Fibroblast of pulmonary artery (primary cell): ENCODE measurements around the gene OSBPL5.
A peak's percentile ranks its signal among the peaks of the same experiment; 100 is the strongest.

Source experiments
- DNase-seq: peaks from one replicate; pipeline ENCODE4 v3.0.0-alpha.2; 2010; ENCODE audit warnings: low read depth
- H3K4me3 ChIP-seq: replicated peaks from 2 replicates; pipeline ENCODE4 v1.5.1; 2011; ENCODE audit warnings: low read depth, mild to moderate bottlenecking, control low read depth, low read length, moderate library complexity
- CTCF ChIP-seq: IDR thresholded peaks from 2 replicates; pipeline ENCODE4 v1.5.1; 2011; ENCODE audit warnings: mild to moderate bottlenecking, control low read depth, low read length, inconsistent platforms; ENCODE audit errors: missing control alignments

The OSBPL5 gene

GRCh38 chr11:3166268-3167142 is 1.4 kb upstream of the OSBPL5 start:
- no peak for DNase-seq
- no peak overlapping the region for H3K4me3 ChIP-seq
- TF ChIP-seq CTCF: no peak

DNA sequence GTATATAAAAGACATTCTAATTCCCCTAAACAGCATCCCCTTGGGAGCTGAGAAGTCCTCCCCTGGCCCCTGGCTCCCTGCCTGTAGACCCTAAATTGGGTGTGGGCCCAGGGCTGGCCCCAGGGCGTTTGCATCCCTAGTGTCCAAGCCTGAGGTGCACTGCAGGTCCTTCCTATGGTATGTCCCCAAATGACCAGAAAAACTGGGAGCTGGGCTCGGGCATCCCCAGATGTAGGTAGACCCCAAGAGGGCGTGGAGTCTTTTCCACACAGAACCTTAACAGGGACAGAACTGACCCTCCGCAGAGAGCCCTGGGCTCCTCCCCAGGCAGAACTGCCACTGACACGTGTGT is 782 bp upstream of the OSBPL5 start:
- TF ChIP-seq CTCF: no peak
- no peak for DNase-seq
- H3K4me3 ChIP-seq: no peak overlapping the region

GRCh38 chr11:3164552-3165151 is 458 bp downstream of the OSBPL5 start:
- DNase-seq: no peak
- H3K4me3 ChIP-seq: peak overlapping the region; percentile 84
- no peak for TF ChIP-seq CTCF

DNA sequence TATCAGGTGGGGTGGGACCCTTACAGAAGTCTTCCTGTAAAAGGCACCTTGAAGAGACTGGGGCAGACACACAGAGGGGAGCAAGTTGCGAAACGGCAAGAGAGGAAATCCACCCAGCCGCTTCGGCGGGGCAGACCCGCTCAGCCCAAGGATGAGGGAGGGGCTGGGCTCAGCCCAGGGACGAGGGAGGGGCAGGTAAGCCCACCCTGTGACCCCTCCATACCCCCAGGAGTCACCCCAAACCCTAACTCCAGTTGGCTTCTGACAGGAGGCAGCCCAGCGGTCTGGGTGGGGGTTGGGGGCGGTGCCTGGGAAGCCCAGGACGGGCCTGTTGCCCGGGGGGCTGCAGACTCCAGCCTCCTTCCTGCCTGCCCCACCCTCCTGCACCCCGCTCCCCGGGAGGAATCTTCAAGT is 965 bp downstream of the OSBPL5 start:
- no peak for TF ChIP-seq CTCF
- H3K4me3 ChIP-seq: peak overlapping the region; percentile 84
- no peak for DNase-seq

- H3K4me3 ChIP-seq: peak overlapping the region; percentile 84
- TF ChIP-seq CTCF: no peak
Measured at GRCh38 chr11:3163241-3163981, 1.7 kb downstream of the OSBPL5 start.

DNA sequence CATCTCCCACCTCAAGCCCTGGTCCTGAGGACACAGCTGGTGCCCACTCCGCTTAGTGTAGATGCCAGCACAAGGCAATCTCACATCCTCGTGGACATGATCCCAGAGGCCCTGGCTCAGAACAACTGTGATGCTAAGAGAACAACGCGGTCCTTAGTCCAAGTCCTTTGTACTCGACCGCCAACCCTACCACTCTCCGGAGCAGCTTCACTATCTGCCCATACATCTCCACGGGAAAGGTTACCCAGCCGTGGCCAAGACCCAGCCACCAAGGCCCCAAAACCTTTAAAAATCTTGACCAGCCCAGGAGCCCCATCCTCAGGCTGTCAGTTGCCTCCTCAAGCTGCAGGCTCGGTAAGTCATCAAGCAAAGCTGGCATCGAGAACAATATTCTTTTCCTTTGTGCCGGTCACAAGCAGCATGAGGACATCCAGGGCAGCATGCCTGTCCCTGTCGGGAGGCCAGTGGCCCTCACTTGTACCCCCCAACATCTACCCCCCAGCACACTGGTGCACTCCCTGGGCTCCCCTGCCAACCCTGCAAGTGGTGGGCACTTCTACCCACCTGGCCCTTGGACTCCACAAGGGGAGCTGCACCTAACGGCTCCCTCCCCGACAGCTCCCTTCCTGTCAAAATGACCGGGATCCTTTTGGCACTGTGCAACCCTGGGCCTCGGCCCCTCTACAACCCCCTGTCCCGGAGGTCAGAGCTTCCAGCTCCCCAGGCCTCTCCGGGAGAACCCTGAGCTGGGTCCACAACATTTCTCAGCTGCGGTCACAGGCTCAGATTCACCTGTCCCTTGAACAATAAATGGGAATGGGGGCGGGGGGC is 2.5 kb downstream of the OSBPL5 start:
- no peak overlapping the region for H3K4me3 ChIP-seq
- no peak for DNase-seq
- no peak for TF ChIP-seq CTCF

More at GRCh38 chr11:3163241-3163981, 1.7 kb downstream of the OSBPL5 start:
- no peak for DNase-seq
